ENCODE results near the gene PTGFR.

DNA sequence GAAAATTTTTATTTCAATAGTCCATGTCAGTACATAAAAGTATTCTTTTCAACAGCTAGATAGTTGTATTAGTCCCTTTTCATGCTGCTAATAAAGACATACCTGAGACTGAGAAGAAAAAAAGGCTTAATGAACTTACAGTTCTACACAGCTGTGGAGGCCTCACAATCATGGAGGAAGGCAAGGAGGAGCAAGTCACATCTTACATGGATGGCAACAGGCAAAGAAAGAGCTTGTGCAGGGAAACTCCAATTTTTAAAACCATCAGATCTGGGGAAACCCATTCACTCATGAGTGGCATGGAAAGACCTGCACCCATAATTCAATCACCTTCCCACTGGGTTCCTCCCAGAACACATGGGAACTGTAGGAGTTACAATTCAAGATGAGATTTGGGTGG, 50.7 kb downstream of the PTGFR start:
- TF ChIP-seq CTCF (IDR thresholded peaks at IDR 0.05), result no peak
- TF ChIP-seq POLR2A (IDR thresholded peaks at IDR 0.05), result no peak

Measured in esophagus squamous epithelium (tissue), 4 donors.